Measurements from ENCODE around the gene CBX5. TPM values are rescaled to one million over a fixed set of nuclear protein-coding genes. Genes with fewer than 3 reads are reported as not detected.
A peak's percentile ranks its signal among the peaks of the same experiment; 100 is the strongest.
"Not testable (repeated sequence)": the region's sequence is repeated elsewhere in the genome, so short reads cannot be mapped to it uniquely, and the experiment has no call there.

CBX5 gene
- total RNA-seq, 4 donors from 2014 or later = 32.5 to 62.4 (median 49.3) TPM

DNA sequence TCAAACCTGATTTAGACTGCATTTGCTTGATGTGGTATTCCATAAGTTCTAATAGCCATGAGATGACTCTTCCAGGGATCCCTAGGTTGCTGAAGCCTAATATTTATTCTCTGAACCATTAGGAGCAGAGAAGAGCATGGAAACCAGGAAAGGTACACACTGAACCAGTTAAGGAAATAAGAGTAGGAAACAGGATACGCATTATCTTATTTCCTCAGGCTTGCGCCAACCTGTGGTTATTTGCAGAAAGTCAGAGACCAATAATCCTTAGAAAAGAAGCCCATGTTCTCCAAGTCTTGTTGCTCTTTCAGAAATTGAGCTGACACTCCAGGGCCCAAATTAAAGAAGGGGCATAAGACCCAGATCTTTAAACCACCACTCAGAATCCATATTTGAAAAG is 49.4 kb downstream of the CBX5 start:
- Histone ChIP-seq H3K27me3 (no peaks in the 10 kb centered on the region), H3K4me1 (peaks cover 0 to 16% (median 8%) of the 10 kb centered on the region in 3 donors), H3K36me3 (peaks cover 0 to 10% of the 10 kb centered on the region in 2 donors), H3K27ac (peak overlapping the region in 2 of 4 donors; percentile 38 to 53), H3K9me3 (no peaks in the 10 kb centered on the region), H3K4me3 (no peak overlapping the region)
- no peak for TF ChIP-seq POLR2AphosphoS5 (IDR thresholded peaks at IDR 0.05)
- TF ChIP-seq POLR2A (IDR thresholded peaks at IDR 0.05) = no peak
- no peak for TF ChIP-seq EP300 (IDR thresholded peaks at IDR 0.05)
- TF ChIP-seq, protein P1, sequence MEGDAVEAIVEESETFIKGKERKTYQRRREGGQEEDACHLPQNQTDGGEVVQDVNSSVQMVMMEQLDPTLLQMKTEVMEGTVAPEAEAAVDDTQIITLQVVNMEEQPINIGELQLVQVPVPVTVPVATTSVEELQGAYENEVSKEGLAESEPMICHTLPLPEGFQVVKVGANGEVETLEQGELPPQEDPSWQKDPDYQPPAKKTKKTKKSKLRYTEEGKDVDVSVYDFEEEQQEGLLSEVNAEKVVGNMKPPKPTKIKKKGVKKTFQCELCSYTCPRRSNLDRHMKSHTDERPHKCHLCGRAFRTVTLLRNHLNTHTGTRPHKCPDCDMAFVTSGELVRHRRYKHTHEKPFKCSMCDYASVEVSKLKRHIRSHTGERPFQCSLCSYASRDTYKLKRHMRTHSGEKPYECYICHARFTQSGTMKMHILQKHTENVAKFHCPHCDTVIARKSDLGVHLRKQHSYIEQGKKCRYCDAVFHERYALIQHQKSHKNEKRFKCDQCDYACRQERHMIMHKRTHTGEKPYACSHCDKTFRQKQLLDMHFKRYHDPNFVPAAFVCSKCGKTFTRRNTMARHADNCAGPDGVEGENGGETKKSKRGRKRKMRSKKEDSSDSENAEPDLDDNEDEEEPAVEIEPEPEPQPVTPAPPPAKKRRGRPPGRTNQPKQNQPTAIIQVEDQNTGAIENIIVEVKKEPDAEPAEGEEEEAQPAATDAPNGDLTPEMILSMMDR (IDR thresholded peaks at IDR 0.05) = no peak
- ATAC-seq = no peak
- 93% methylated on average over 2 of the region's 2 CpGs; no CpG with 5 or more reads in 1 of the 2 donors for WGBS, 2 donors (ENCODE audit: low coverage in 1 of 2)

DNA sequence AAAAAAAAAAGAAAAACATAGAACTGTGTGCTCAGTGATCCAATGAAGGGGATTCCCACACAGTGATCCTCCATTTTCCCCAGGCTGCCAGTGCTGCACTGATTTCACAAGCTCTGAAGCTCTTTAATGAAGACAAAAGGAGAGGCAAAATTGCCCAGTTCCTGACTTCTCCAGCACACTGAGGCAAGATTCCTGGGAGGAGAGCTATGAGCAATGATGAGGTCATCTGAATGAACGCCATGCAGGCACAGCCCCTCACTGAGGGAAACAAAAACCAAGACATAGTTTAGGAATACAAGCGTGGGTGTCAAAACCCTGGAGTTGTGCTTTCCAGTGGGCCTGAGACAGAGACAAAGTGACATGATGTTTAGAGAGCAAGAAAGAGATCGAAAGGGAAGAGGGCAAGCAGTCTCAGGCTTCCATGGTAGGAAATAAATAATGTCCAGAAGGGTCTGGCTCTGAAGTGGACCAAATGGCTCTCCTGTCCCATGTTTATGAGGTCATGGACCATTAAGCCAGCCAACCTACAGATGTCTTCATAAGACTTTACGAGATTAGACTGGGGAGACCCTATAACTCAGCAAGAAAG is 50.2 kb downstream of the CBX5 start:
- H3K9me3 ChIP-seq = no peaks in the 10 kb centered on the region
- TF ChIP-seq EP300 (IDR thresholded peaks at IDR 0.05) = no peak
- TF ChIP-seq POLR2A (IDR thresholded peaks at IDR 0.05) = no peak
- TF ChIP-seq, protein P1 (IDR thresholded peaks at IDR 0.05) = no peak
- TF ChIP-seq POLR2AphosphoS5 (IDR thresholded peaks at IDR 0.05) = peak; percentile 14
- WGBS, 2 donors (ENCODE audit: low coverage in 1 of 2) = 44% methylated on average over 3 to 4 of the region's 4 CpGs
- peak; percentile 91 for ATAC-seq
- H3K27me3 ChIP-seq = no peaks in the 10 kb centered on the region
- H3K36me3 ChIP-seq = peaks cover 0 to 3% of the 10 kb centered on the region in 2 donors
- H3K4me3 ChIP-seq = no peak overlapping the region
- H3K27ac ChIP-seq = peak overlapping the region in 3 of 4 donors; percentile 38 to 67 (median 53)
- peaks cover 0 to 16% (median 8%) of the 10 kb centered on the region in 3 donors for H3K4me1 ChIP-seq

GRCh38 chr12:54228471-54228870 is 51.5 kb downstream of the CBX5 start:
- ATAC-seq = no peak
- peak overlapping the region in 2 of 4 donors; percentile 14 to 67 for H3K27ac ChIP-seq
- H3K36me3 ChIP-seq = peaks cover 0 to 2% of the 10 kb centered on the region in 2 donors
- TF ChIP-seq EP300 (IDR thresholded peaks at IDR 0.05) (no peak), POLR2A (IDR thresholded peaks at IDR 0.05) (no peak), POLR2AphosphoS5 (IDR thresholded peaks at IDR 0.05) (no peak)
- TF ChIP-seq, protein P1 (IDR thresholded peaks at IDR 0.05) = no peak
- H3K4me1 ChIP-seq = peaks cover 0 to 16% (median 8%) of the 10 kb centered on the region in 3 donors
- H3K9me3 ChIP-seq = no peaks in the 10 kb centered on the region
- WGBS, 2 donors (ENCODE audit: low coverage in 1 of 2) = 55 to 80% methylated on average over 1 of the region's 1 CpG
- no peaks in the 10 kb centered on the region for H3K27me3 ChIP-seq
- no peak overlapping the region for H3K4me3 ChIP-seq

- H3K27ac ChIP-seq, H3K9me3 ChIP-seq, H3K27me3 ChIP-seq, H3K4me3 ChIP-seq, ATAC-seq, H3K36me3 ChIP-seq: not testable (repeated sequence)
- peaks cover 0 to 16% (median 8%) of the 10 kb centered on the region in 3 donors for H3K4me1 ChIP-seq
- 42 to 77% methylated on average over 5 to 6 of the region's 6 CpGs for WGBS, 2 donors (ENCODE audit: low coverage in 1 of 2)
These were observed 52.0 kb downstream of the CBX5 start for GRCh38 chr12:54227927-54228326.

- Histone ChIP-seq H3K36me3 (no peaks in the 10 kb centered on the region), H3K27me3 (no peaks in the 10 kb centered on the region), H3K9me3 (no peaks in the 10 kb centered on the region), H3K4me1 (peaks cover 0 to 16% (median 8%) of the 10 kb centered on the region in 3 donors), H3K27ac (no peak overlapping the region), H3K4me3 (no peak overlapping the region)
- TF ChIP-seq, protein P1 (IDR thresholded peaks at IDR 0.05) = no peak
- no peak for TF ChIP-seq POLR2A (IDR thresholded peaks at IDR 0.05)
- TF ChIP-seq EP300 (IDR thresholded peaks at IDR 0.05) = no peak
- no peak for TF ChIP-seq POLR2AphosphoS5 (IDR thresholded peaks at IDR 0.05)
- 36 to 52% methylated on average over 3 of the region's 4 CpGs for WGBS, 2 donors (ENCODE audit: low coverage in 1 of 2)
- ATAC-seq = no peak
These were observed 52.5 kb downstream of the CBX5 start for GRCh38 chr12:54227376-54227775.

Measured in gastroesophageal sphincter (tissue), 4 donors.